ENCODE results near the gene ZNF689. TPM values are rescaled to one million over a fixed set of nuclear protein-coding genes. Genes with fewer than 3 reads are reported as not detected.

Gene ZNF689
- total and polyA plus RNA-seq, 12 donors: 2.7 to 7.4 (median 5.4) TPM

DNA sequence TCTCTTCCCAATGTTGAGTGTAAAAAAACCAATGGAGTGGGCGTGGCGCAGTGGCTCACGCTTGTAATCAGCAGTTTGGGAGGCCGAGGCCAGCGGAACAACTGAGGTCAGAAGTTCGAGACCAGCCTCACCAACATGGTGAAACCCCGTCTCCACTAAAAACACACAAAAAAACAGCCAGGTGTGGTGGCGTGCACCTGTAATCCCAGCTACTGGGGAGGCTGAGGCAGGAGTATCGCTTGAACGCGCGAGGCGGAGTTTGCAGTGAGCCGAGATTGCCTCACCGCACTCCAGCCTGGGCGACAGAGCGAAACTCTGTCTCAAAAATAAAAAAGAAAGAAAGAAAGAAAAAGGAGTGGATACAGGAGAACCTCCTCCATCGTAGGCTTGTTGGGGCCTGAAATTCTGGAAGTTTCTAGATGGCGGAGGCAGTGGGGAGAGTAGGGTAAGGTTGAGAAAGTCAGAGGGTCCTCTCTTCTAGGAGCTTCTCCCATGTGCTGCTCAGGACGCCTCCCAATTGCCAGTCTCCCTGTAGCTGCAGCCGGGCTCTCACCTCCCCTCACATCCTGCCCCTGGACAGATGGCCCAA lies 51.3 kb downstream of the ZNF689 start:
- Histone ChIP-seq H3K27me3 (no peaks in the 10 kb centered on the region), H3K4me3 (peak overlapping the region in 9 of 10 donors; percentile 4 to 98 (median 79)), H3K36me3 (peaks cover 0 to 29% (median 15%) of the 10 kb centered on the region in 9 donors), H3K9me3 (no peaks in the 10 kb centered on the region), H3K4me1 (peaks cover 0 to 57% (median 40%) of the 10 kb centered on the region in 9 donors), H3K27ac (peak overlapping the region; percentile 21 to 99 (median 95))
- no peak for ATAC-seq
- WGBS, 2 donors: 87 to 88% methylated on average over 21 of the region's 21 CpGs
- no peak for DNase-seq
- TF ChIP-seq, protein P1, sequence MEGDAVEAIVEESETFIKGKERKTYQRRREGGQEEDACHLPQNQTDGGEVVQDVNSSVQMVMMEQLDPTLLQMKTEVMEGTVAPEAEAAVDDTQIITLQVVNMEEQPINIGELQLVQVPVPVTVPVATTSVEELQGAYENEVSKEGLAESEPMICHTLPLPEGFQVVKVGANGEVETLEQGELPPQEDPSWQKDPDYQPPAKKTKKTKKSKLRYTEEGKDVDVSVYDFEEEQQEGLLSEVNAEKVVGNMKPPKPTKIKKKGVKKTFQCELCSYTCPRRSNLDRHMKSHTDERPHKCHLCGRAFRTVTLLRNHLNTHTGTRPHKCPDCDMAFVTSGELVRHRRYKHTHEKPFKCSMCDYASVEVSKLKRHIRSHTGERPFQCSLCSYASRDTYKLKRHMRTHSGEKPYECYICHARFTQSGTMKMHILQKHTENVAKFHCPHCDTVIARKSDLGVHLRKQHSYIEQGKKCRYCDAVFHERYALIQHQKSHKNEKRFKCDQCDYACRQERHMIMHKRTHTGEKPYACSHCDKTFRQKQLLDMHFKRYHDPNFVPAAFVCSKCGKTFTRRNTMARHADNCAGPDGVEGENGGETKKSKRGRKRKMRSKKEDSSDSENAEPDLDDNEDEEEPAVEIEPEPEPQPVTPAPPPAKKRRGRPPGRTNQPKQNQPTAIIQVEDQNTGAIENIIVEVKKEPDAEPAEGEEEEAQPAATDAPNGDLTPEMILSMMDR (IDR thresholded peaks at IDR 0.05): no peak
- intact Hi-C loops (cut with DNase I): loop anchor here in 6 of 10 donors (1.0 to 2.0 kb wide), 4 partner anchors 11 to 32 kb away; partner anchors contain the start of genes ZNF747 (in 2 of the 6) and ZNF768 (in 1 of the 6)

DNA sequence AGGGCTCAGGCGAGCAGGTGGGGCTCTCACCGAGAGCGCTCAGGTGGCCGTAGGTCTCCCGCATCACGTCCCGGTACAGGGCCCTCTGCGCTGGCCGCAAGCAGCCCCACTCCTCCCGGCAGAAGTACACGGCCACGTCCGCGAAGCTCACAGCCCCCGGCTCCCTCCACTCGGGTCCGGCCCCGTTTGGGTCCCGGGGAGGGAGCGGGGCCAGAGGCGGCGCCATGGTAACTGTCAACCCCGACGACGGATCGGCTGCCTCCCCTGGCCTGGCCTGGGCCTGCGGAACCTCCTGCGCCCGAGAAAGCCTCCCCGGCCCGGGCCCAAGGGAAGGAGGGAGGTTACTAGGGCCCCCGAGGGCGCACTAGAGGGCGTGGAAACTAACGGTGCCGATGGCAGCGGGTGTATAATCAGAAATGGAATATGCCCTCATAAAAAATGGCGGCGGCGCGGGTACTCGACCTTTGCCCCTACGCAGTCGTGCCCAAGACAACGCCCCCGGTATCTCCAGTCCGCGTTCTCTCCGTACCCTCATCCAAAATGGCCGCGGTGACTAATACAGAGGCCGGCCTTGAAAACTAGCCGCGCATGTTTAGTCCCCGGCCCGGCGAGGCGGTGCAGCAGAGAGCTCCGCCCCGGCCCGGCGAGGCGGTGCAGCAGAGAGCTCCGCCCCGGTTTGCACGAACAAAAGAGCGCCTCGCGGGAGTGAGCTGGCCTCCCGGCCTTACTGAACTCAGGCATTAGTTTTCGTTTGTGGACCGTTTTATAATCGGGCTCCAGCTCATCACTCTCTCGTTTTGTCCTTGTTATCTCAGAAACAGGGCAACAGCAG lies 52.0 kb downstream of the ZNF689 start, which contains the start of gene ZNF764:
Gene ZNF764 (minus strand): TSS at position 418 of the 832 bp plus-strand sequence. CDS start 192 bp downstream, at position 226.
- Histone ChIP-seq H3K36me3 (peaks cover 0 to 33% (median 15%) of the 10 kb centered on the region in 9 donors), H3K27me3 (no peaks in the 10 kb centered on the region), H3K27ac (peak within 1 kb of the TSS; percentile 86 to 99 (median 96)), H3K4me3 (peak within 1 kb of the TSS; percentile 52 to 98 (median 80)), H3K9me3 (no peaks in the 10 kb centered on the region), H3K4me1 (peaks cover 0 to 64% (median 47%) of the 10 kb centered on the region in 9 donors)
- 0% methylated on average over 74 of the region's 74 CpGs for WGBS, 2 donors
- ATAC-seq (peak; percentile 95 to 99 (median 97)), DNase-seq (peak; percentile 96 to 99)
- TF ChIP-seq, protein P1 (IDR thresholded peaks at IDR 0.05): peak in 1 of 9 donors; percentile 12
- intact Hi-C loops (cut with DNase I): loop anchor here in 9 of 10 donors (1.0 to 2.0 kb wide), 3 partner anchors 23 to 31 kb away; partner anchors contain the start of genes ZNF747 (in 5 of the 9) and ZNF768 (in 1 of the 9)

GRCh38 chr16:30557707-30557956 lies 52.6 kb downstream of the ZNF689 start:
- Histone ChIP-seq H3K4me1 (peaks cover 0 to 69% (median 52%) of the 10 kb centered on the region in 9 donors), H3K36me3 (peaks cover 0 to 38% (median 15%) of the 10 kb centered on the region in 9 donors), H3K9me3 (no peaks in the 10 kb centered on the region), H3K27me3 (no peaks in the 10 kb centered on the region), H3K27ac (peak overlapping the region; percentile 86 to 99 (median 96)), H3K4me3 (peak overlapping the region; percentile 52 to 98 (median 80))
- intact Hi-C loops (cut with DNase I): loop anchor here in 3 of 10 donors (2.0 kb wide), 1 partner anchor 23 kb away; the partner anchor contains the start of gene ZNF747 (in 3 of the 3)
- WGBS, 2 donors: 0 to 1% methylated on average over 15 to 17 of the region's 17 CpGs
- ATAC-seq (peak in 2 of 8 donors; percentile 1 to 28), DNase-seq (no peak)
- TF ChIP-seq, protein P1 (IDR thresholded peaks at IDR 0.05): no peak

- peak overlapping the region in 1 of 10 donors; percentile 99 for H3K27ac ChIP-seq
- H3K4me1 ChIP-seq: peaks cover 0 to 74% (median 54%) of the 10 kb centered on the region in 9 donors
- H3K27me3 ChIP-seq: no peaks in the 10 kb centered on the region
- H3K36me3 ChIP-seq: peaks cover 0 to 40% (median 15%) of the 10 kb centered on the region in 9 donors
- intact Hi-C loops (cut with DNase I): loop anchor here in 3 of 10 donors (2.0 kb wide), 1 partner anchor 21 kb away; the partner anchor contains the start of gene ZNF747 (in 3 of the 3)
- DNase-seq (no peak), ATAC-seq (no peak)
- WGBS, 2 donors: 53 to 55% methylated on average over 10 of the region's 10 CpGs
- H3K4me3 ChIP-seq: no peak overlapping the region
- TF ChIP-seq, protein P1 (IDR thresholded peaks at IDR 0.05): no peak
- H3K9me3 ChIP-seq: no peaks in the 10 kb centered on the region
These were observed 54.1 kb downstream of the ZNF689 start for GRCh38 chr16:30556125-30556473.
